ENCODE measurements around the gene DOCK2. TPM values are rescaled to one million over a fixed set of nuclear protein-coding genes. Genes with fewer than 3 reads are reported as not detected.

The DOCK2 gene
- total and polyA plus RNA-seq, 3 donors from 2014 or later: 6.8 to 8.9 (median 7.3) TPM

- no peak for TF ChIP-seq CTCF (IDR thresholded peaks at IDR 0.05)
- no peak for TF ChIP-seq POLR2A (IDR thresholded peaks at IDR 0.05)
Observed at GRCh38 chr5:170080786-170081445, 443.8 kb downstream of the DOCK2 start.

GRCh38 chr5:170081616-170082015 is 444.5 kb downstream of the DOCK2 start:
- TF ChIP-seq POLR2A (IDR thresholded peaks at IDR 0.05) (no peak), CTCF (IDR thresholded peaks at IDR 0.05) (no peak)
- WGBS, 2 donors: 96 to 97% methylated on average over 3 to 4 of the region's 4 CpGs
- H3K4me3 ChIP-seq: no peak overlapping the region
- DNase-seq: no peak
- H3K4me1 ChIP-seq: no peaks in the 10 kb centered on the region
- H3K9me3 ChIP-seq: no peaks in the 10 kb centered on the region
- H3K36me3 ChIP-seq (ENCODE audit: low read depth, missing control alignments): no peaks in the 10 kb centered on the region
- intact Hi-C loops (cut with DNase I; ENCODE audit: low total_unique reads): no loop called here
- no peaks in the 10 kb centered on the region for H3K27me3 ChIP-seq
- H3K27ac ChIP-seq: no peak overlapping the region

More at GRCh38 chr5:170080786-170081445, 443.8 kb downstream of the DOCK2 start:
- DNase-seq: no peak
- no peaks in the 10 kb centered on the region for H3K27me3 ChIP-seq
- H3K9me3 ChIP-seq: no peaks in the 10 kb centered on the region
- H3K4me1 ChIP-seq: no peaks in the 10 kb centered on the region
- no peaks in the 10 kb centered on the region for H3K36me3 ChIP-seq (ENCODE audit: low read depth, missing control alignments)
- no peak overlapping the region for H3K4me3 ChIP-seq
- intact Hi-C loops (cut with DNase I; ENCODE audit: low total_unique reads): no loop called here
- WGBS, 2 donors: 75 to 84% methylated on average over 7 to 8 of the region's 8 CpGs
- H3K27ac ChIP-seq: no peak overlapping the region

- Histone ChIP-seq H3K4me3 (no peak overlapping the region), H3K36me3 (ENCODE audit: low read depth, missing control alignments) (no peaks in the 10 kb centered on the region), H3K4me1 (no peaks in the 10 kb centered on the region), H3K27ac (no peak overlapping the region), H3K9me3 (no peaks in the 10 kb centered on the region), H3K27me3 (no peaks in the 10 kb centered on the region)
- 84 to 94% methylated on average over 5 to 7 of the region's 7 CpGs for WGBS, 2 donors
- intact Hi-C loops (cut with DNase I; ENCODE audit: low total_unique reads): no loop called here
- TF ChIP-seq POLR2A (IDR thresholded peaks at IDR 0.05) (no peak), CTCF (IDR thresholded peaks at IDR 0.05) (no peak)
- no peak for DNase-seq
Observed at GRCh38 chr5:170082701-170083100, 445.6 kb downstream of the DOCK2 start.

GRCh38 chr5:170087168-170087817 is 450.2 kb downstream of the DOCK2 start:
- intact Hi-C loops (cut with DNase I; ENCODE audit: low total_unique reads): no loop called here

More at GRCh38 chr5:170087168-170087817, 450.2 kb downstream of the DOCK2 start:
- WGBS, 2 donors: 91 to 92% methylated on average over 3 of the region's 3 CpGs
- H3K9me3 ChIP-seq: no peaks in the 10 kb centered on the region
- no peak overlapping the region for H3K4me3 ChIP-seq
- no peak for DNase-seq
- no peaks in the 10 kb centered on the region for H3K4me1 ChIP-seq
- H3K36me3 ChIP-seq (ENCODE audit: low read depth, missing control alignments): no peaks in the 10 kb centered on the region
- no peak overlapping the region for H3K27ac ChIP-seq
- H3K27me3 ChIP-seq: no peaks in the 10 kb centered on the region
- TF ChIP-seq POLR2A (IDR thresholded peaks at IDR 0.05) (no peak), CTCF (IDR thresholded peaks at IDR 0.05) (no peak)
